Left lung (tissue), 10 donors: Measurements from ENCODE around the gene PARP14. TPM values are rescaled to one million over a fixed set of nuclear protein-coding genes. Genes with fewer than 3 reads are reported as not detected.
"Not testable (repeated sequence)": the region's sequence is repeated elsewhere in the genome, so short reads cannot be mapped to it uniquely, and the experiment has no call there.

Experiments
- ATAC-seq: fragments of 200-7000 bp; cut with Tn5 transposase; one replicate; pipeline ENCODE4 v1.9.1; 2020; ENCODE audit warnings: moderate library complexity
- DNase-seq, 4 donors: peaks; one replicate each; pipeline ENCODE4 v3.0.0-alpha.2; 2013 to 2020
- H3K27ac ChIP-seq, 2 donors: fragments of 200-600 bp; sonication (generic) in 1 of 2; one replicate each; pipeline versions ENCODE4 v1.5.0 to v1.8.0; 2020 to 2021
- H3K27me3 ChIP-seq, 2 donors: fragments of 200-600 bp; sonication (generic) in 1 of 2; one replicate each; pipeline versions ENCODE4 v1.5.0 to v1.8.0; 2020 to 2021
- H3K36me3 ChIP-seq, 2 donors: fragments of 200-600 bp; sonication (generic) in 1 of 2; one replicate each; pipeline versions ENCODE4 v1.5.0 to v1.8.0; 2020 to 2021
- H3K4me1 ChIP-seq, 2 donors: fragments of 200-600 bp; one replicate each; pipeline ENCODE4 v1.8.0; 2021
- H3K4me3 ChIP-seq, 2 donors: fragments of 200-600 bp; sonication (generic) in 1 of 2; one replicate each; pipeline versions ENCODE4 v1.5.0 to v1.8.0; 2020 to 2021; ENCODE audit warnings: mild to moderate bottlenecking in 1 of 2
- H3K9me3 ChIP-seq, 2 donors: fragments of 200-600 bp; sonication (generic) in 1 of 2; one replicate each; pipeline versions ENCODE4 v1.5.0 to v1.8.0; 2020 to 2021
- intact Hi-C, 2 donors: fragments of 100-400 bp; cut with DNase I; formaldehyde crosslinking; loops; one replicate each; pipeline versions ENCODE4 v1.11.2 to v1.14.2; 2022
- polyA plus RNA-seq, 6 donors: library from polyadenylated mRNA; unstranded; fragments of 120-200 nt; gene quantifications; one replicate each; pipeline ENCODE4 v1.2.1, GENCODE V29; 2013; ENCODE audit not compliant: insufficient read length in 6 of 6
- total RNA-seq, 2 donors: library from RNA; stranded (reverse); fragmentation: NEBNext Ultra II Directional; extraction: Animal tissue kit (Norgen Biotek cat#: 25700); gene quantifications; one replicate each; pipeline ENCODE4 v1.2.1, GENCODE V29; 2021
- TF ChIP-seq, protein P1 (sequence below), 2 donors: fragments of 200-600 bp; sonication (generic) in 1 of 2; IDR thresholded peaks; one replicate each; pipeline versions ENCODE4 v1.5.0 to v1.8.0; 2021; ENCODE audit warnings: antibody characterized with exemption in 2 of 2
- donor health status: DM: no; HTN: yes; CAD: no.
- donor health status: DM: no; HTN: no; CAD: no.

PARP14 gene
- total and polyA plus RNA-seq, 8 donors = 30.1 to 138 (median 44.7) TPM

DNA sequence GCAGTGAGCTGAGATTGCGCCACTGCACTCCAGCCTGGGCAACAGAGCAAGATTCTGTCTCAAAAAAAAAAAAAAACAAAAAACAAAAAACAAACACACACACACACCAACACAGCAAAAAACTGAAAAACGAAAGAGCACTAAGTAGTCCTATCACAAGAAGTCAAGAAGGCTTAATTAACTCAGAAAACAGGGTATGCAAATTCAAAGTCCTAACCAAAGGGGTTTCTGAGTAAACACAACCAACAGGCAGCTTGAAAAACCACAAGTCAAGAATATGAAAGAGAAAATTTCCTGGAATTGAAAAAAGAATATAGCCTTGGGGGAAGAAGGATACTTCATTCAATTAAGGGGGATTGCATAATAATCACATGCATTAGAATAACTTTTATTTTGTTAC lies 37.7 kb upstream of the PARP14 start:
- Histone ChIP-seq H3K36me3 (no peaks in the 10 kb centered on the region), H3K4me3 (no peak overlapping the region), H3K27ac (no peak overlapping the region), H3K9me3 (no peaks in the 10 kb centered on the region), H3K4me1 (no peaks in the 10 kb centered on the region), H3K27me3 (no peaks in the 10 kb centered on the region)
- DNase-seq (no peak), ATAC-seq (no peak)
- TF ChIP-seq, protein P1, sequence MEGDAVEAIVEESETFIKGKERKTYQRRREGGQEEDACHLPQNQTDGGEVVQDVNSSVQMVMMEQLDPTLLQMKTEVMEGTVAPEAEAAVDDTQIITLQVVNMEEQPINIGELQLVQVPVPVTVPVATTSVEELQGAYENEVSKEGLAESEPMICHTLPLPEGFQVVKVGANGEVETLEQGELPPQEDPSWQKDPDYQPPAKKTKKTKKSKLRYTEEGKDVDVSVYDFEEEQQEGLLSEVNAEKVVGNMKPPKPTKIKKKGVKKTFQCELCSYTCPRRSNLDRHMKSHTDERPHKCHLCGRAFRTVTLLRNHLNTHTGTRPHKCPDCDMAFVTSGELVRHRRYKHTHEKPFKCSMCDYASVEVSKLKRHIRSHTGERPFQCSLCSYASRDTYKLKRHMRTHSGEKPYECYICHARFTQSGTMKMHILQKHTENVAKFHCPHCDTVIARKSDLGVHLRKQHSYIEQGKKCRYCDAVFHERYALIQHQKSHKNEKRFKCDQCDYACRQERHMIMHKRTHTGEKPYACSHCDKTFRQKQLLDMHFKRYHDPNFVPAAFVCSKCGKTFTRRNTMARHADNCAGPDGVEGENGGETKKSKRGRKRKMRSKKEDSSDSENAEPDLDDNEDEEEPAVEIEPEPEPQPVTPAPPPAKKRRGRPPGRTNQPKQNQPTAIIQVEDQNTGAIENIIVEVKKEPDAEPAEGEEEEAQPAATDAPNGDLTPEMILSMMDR (IDR thresholded peaks at IDR 0.05) = no peak
- intact Hi-C loops = no loop called here

DNA sequence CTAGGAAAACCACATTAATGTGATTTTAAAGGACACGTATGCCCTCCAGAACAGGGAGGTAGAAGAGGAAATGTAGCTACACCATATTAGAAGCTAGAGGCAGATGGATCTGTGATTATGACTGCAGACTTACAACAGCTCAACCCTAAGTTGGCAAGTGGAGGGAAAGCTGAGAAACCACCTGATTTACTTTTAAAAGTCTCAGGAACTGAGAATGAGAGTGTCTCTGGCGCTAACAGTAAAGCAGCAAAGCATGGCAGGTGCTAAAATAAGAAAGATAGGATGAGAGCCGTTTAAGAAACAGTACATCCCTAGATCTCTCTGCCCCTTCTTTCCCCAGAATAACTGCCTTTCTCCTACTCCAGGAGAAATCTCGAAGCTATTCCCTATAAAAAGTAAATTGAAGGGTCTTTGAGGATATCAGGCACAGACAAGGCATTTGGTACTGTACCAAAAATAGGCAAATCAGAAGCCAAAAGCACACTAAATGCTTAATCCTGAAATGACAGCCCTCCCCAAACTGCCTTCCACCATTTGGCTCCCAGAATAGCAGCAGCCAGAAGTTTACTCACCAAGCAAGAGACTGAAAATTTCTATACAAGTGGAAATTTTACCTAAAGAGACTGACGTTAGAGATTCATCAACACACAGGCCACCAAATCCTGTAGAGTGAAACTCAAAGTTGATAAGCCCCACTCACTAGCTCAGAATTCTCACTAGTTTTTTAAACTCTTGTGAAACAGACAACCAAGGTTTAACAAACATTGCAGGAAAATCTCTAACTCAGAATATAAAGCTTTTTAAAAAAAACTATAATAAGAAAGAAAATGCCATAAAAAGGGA lies 34.3 kb upstream of the PARP14 start:
- Histone ChIP-seq H3K36me3 (no peaks in the 10 kb centered on the region), H3K4me1 (no peaks in the 10 kb centered on the region), H3K9me3 (no peaks in the 10 kb centered on the region), H3K27ac (no peak overlapping the region), H3K27me3 (no peaks in the 10 kb centered on the region), H3K4me3 (no peak overlapping the region)
- no peak for ATAC-seq
- TF ChIP-seq, protein P1 (IDR thresholded peaks at IDR 0.05) = no peak
- intact Hi-C loops = no loop called here
- DNase-seq = no peak

DNA sequence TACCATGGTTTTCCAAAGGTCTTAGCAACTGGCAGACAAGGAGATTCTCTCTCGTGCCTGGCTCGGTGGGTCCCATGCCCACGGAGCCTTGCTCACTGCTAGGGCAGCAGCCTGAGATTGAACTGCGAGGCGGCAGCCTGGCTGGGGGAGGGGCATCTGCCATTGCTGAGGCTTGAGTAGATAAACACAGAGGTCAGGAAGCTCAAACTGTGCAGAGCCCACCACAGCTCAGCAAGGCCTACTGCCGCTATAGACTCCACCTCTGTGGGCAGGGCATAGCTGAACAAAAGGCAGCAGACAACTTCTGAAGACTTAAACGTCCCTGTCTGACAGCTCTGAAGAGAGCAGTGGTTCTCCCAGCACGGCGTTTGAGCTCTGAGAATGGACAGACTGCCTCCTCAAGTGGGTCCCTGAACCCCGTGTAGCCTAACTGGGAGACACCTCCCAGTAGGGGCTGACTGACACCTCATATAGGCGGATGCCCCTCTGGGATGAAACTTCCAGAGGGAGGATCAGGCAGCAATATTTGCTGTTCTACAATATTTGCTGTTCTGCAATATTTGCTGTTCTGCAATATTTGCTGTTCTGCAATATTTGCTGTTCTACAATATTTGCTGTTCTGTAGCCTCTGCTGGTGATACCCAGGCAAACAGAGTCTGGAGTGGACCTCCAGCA lies 29.3 kb upstream of the PARP14 start:
- peak; percentile 57 for ATAC-seq
- H3K4me3 ChIP-seq, H3K36me3 ChIP-seq, intact Hi-C loops, DNase-seq, H3K27ac ChIP-seq, H3K9me3 ChIP-seq, H3K4me1 ChIP-seq, H3K27me3 ChIP-seq: not testable (repeated sequence)

DNA sequence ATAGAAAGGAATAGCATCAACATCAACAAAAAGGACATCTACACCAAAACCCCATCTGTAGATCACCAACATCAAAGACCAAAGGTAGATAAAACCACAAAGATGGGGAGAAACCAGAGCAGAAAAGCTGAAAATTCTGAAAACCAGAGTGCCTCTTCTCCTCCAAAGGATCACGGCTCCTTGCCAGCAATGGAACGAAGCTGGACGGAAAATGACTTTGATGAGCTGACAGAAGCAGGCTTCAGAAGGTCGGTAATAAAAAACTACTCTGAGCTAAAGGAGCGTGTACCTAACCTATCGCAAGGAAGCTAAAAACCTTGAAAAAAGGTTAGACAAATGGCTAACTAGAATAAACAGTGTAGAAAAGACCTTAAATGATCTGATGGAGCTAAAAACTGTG lies 28.7 kb upstream of the PARP14 start:
- H3K4me3 ChIP-seq, ATAC-seq, H3K27ac ChIP-seq, H3K4me1 ChIP-seq, intact Hi-C loops, H3K36me3 ChIP-seq, H3K27me3 ChIP-seq, H3K9me3 ChIP-seq: not testable (repeated sequence)
- peak in 1 of 4 donors; percentile 19 for DNase-seq

DNA sequence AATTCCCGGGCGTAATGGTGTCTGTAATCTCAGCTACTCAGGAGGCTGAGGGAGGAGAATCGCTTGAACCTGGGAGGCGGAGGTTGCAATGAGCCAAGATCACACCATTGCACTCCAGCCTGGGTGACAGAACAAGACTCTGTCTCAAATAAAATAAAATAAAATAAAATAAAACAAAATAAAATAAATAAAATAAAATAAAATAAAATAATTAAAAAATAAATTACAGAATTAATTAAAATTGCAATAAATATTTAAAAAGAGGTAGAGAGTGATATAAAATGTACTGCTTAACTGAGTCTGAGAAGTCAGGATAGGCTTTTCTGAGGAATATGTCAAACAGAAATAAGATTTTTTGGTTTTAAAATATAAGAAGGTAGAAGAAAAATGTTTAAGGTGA lies 22.3 kb upstream of the PARP14 start:
- ATAC-seq, DNase-seq, intact Hi-C loops, H3K36me3 ChIP-seq, H3K4me1 ChIP-seq, H3K9me3 ChIP-seq, H3K27me3 ChIP-seq, H3K27ac ChIP-seq, H3K4me3 ChIP-seq: not testable (repeated sequence)

DNA sequence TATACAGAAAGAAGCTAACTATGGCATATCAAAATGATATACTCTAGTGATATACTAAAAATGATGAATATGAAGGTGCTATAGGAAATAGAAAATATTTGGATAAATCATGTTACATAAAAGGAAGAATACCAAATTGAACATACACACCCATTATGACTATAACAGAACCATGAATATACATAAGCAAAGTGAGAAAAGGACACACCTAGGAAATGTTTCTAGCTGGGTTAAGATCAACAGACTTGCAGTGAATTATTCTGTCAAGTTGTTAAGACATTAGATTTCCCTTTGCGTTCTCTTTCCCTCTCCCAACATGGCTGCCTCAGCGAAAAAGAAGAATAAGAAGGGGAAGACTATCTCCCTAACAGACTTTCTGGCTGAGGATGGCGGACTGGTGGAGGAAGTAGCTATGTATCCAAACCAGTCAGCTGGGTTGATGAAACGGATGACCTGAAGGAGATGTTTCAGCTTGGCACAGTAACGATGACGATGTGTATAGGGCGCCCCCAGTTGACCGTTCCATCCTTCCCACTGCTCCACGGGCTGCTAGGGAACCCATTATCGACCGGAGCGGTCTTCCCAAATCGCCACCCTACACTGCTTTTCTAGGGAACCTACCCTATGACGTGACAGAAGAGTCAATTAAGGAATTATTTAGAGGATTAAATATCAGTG lies 20.2 kb upstream of the PARP14 start:
- Histone ChIP-seq H3K4me3 (no peak overlapping the region), H3K9me3 (peaks cover 0 to 5% of the 10 kb centered on the region in 2 donors), H3K27me3 (no peaks in the 10 kb centered on the region), H3K4me1 (no peaks in the 10 kb centered on the region), H3K36me3 (no peaks in the 10 kb centered on the region), H3K27ac (no peak overlapping the region)
- intact Hi-C loops = no loop called here
- ATAC-seq (peak; percentile 65), DNase-seq (no peak)
- TF ChIP-seq, protein P1 (IDR thresholded peaks at IDR 0.05) = no peak
